ENCODE results near the gene ZNF823. TPM values are rescaled to one million over a fixed set of nuclear protein-coding genes. Genes with fewer than 3 reads are reported as not detected.
A peak's percentile ranks its signal among the peaks of the same experiment; 100 is the strongest.

The ZNF823 gene
- total and polyA plus RNA-seq, 9 of the 15 experiments (the other 6 are each of a cell fraction or from before 2014, with no cell fraction given), result 4.0 to 13.4 (median 6.1) TPM

DNA sequence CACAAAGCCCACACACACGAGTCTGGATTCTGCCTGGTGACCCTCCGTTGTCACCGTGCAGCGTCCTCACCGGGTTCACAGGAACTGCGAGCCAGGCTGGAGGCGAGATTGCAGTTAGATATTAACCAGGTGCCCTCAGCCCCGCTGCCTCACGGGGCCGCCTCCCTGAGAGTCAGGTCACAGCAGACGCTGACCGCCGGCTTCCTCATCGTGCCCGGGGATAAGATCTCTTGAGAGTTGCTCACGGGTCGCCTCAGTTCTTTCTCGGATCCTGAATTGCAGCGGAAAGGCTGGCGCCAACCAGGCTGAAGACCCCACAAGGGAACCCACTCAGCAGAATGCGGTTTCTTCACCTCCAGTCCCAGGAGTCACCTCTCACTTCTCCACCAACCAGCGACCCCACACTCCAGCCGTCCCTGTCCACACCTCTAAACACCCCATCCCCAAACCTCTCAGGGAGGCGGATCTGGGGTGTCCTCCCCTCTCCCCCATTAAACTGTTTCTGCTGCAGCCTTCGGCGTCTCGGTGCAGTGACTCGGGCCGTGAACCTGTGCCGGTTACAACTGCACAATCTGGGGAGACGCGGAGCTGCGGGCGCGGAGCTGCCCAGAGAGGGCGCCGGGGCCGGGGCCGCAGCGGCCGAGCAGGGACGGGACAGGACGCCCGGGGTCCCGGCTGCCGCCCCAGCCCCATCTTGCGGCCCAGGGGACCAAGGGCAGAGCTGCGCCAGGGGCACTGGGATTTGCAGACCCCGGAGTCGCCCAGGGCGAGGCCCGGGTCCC is 591 bp downstream of the ZNF823 start (continued):
- TF ChIP-seq JUND (IDR thresholded peaks at IDR 0.05; ENCODE audit: borderline replicate concordance, low read depth, low read length) (no peak), JUND (tag; IDR thresholded peaks at IDR 0.05; ENCODE audit: borderline replicate concordance, low read depth, low read length) (peak; percentile 13; the same call in 1 of the 3 replicates), ETS2 (tag; IDR thresholded peaks at IDR 0.05; ENCODE audit: borderline replicate concordance, poor library complexity, severe bottlenecking) (no peak), ZNF431 (CRISPR knock-in tag; IDR thresholded peaks at IDR 0.05) (0 out of 2 replicates have a peak, but pooled peaks have one; percentile 38), ESRRA (IDR thresholded peaks at IDR 0.05; ENCODE audit: borderline replicate concordance, low read depth) (peak; percentile 45; the same call in 1 of the 2 replicates), ZC3H8 (IDR thresholded peaks at IDR 0.05) (0 out of 2 replicates have a peak, but pooled peaks have one; percentile 43), BRD4 (IDR thresholded peaks at IDR 0.05) (no peak), SPI1 (IDR thresholded peaks at IDR 0.05; ENCODE audit: borderline replicate concordance, low read depth, low read length) (peak; percentile 21; the same call in 1 of the 2 replicates), BHLHE40 (IDR thresholded peaks at IDR 0.05; ENCODE audit: low read length) (peak; percentile 33; the same call in 1 of the 2 replicates), NCOA6 (IDR thresholded peaks at IDR 0.05) (no peak), MECOM (CRISPR knock-in tag; IDR thresholded peaks at IDR 0.05) (0 out of 2 replicates have a peak, but pooled peaks have one; percentile 14), FUS (optimal IDR thresholded peaks at IDR 0.05; ENCODE audit: low read depth, low read length) (no peak), TEAD1 (CRISPR knock-in tag; IDR thresholded peaks at IDR 0.05) (peak in 1 of 2 experiments; percentile 28; a peak in 1 of 4 replicates), NFYB (IDR thresholded peaks at IDR 0.05; ENCODE audit: extremely low read depth, insufficient read length) (no peak), CREM (IDR thresholded peaks at IDR 0.05; ENCODE audit: low read depth) (0 out of 2 replicates have a peak, but pooled peaks have one; percentile 13), C11orf30 (IDR thresholded peaks at IDR 0.05; ENCODE audit: low read depth) (no peak)
- TF ChIP-seq, protein P1, sequence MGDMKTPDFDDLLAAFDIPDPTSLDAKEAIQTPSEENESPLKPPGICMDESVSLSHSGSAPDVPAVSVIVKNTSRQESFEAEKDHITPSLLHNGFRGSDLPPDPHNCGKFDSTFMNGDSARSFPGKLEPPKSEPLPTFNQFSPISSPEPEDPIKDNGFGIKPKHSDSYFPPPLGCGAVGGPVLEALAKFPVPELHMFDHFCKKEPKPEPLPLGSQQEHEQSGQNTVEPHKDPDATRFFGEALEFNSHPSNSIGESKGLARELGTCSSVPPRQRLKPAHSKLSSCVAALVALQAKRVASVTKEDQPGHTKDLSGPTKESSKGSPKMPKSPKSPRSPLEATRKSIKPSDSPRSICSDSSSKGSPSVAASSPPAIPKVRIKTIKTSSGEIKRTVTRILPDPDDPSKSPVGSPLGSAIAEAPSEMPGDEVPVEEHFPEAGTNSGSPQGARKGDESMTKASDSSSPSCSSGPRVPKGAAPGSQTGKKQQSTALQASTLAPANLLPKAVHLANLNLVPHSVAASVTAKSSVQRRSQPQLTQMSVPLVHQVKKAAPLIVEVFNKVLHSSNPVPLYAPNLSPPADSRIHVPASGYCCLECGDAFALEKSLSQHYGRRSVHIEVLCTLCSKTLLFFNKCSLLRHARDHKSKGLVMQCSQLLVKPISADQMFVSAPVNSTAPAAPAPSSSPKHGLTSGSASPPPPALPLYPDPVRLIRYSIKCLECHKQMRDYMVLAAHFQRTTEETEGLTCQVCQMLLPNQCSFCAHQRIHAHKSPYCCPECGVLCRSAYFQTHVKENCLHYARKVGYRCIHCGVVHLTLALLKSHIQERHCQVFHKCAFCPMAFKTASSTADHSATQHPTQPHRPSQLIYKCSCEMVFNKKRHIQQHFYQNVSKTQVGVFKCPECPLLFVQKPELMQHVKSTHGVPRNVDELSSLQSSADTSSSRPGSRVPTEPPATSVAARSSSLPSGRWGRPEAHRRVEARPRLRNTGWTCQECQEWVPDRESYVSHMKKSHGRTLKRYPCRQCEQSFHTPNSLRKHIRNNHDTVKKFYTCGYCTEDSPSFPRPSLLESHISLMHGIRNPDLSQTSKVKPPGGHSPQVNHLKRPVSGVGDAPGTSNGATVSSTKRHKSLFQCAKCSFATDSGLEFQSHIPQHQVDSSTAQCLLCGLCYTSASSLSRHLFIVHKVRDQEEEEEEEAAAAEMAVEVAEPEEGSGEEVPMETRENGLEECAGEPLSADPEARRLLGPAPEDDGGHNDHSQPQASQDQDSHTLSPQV (IDR thresholded peaks at IDR 0.05), result no peak
- TF ChIP-seq, protein P2, sequence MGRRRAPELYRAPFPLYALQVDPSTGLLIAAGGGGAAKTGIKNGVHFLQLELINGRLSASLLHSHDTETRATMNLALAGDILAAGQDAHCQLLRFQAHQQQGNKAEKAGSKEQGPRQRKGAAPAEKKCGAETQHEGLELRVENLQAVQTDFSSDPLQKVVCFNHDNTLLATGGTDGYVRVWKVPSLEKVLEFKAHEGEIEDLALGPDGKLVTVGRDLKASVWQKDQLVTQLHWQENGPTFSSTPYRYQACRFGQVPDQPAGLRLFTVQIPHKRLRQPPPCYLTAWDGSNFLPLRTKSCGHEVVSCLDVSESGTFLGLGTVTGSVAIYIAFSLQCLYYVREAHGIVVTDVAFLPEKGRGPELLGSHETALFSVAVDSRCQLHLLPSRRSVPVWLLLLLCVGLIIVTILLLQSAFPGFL (CRISPR knock-in tag; IDR thresholded peaks at IDR 0.05), result 0 out of 2 replicates have a peak, but pooled peaks have one; percentile 57
- TF ChIP-seq, protein P3, sequence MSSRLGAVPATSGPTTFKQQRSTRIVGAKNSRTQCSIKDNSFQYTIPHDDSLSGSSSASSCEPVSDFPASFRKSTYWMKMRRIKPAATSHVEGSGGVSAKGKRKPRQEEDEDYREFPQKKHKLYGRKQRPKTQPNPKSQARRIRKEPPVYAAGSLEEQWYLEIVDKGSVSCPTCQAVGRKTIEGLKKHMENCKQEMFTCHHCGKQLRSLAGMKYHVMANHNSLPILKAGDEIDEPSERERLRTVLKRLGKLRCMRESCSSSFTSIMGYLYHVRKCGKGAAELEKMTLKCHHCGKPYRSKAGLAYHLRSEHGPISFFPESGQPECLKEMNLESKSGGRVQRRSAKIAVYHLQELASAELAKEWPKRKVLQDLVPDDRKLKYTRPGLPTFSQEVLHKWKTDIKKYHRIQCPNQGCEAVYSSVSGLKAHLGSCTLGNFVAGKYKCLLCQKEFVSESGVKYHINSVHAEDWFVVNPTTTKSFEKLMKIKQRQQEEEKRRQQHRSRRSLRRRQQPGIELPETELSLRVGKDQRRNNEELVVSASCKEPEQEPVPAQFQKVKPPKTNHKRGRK (tag; IDR thresholded peaks at IDR 0.05), result no peak
- TF ChIP-seq, protein P4, sequence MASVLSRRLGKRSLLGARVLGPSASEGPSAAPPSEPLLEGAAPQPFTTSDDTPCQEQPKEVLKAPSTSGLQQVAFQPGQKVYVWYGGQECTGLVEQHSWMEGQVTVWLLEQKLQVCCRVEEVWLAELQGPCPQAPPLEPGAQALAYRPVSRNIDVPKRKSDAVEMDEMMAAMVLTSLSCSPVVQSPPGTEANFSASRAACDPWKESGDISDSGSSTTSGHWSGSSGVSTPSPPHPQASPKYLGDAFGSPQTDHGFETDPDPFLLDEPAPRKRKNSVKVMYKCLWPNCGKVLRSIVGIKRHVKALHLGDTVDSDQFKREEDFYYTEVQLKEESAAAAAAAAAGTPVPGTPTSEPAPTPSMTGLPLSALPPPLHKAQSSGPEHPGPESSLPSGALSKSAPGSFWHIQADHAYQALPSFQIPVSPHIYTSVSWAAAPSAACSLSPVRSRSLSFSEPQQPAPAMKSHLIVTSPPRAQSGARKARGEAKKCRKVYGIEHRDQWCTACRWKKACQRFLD (CRISPR knock-in tag; IDR thresholded peaks at IDR 0.05), result no peak; the same call in 1 of the 2 replicates

All from K562 (cell line).